Lung (tissue), 12 donors: ENCODE measurements around the gene KANK4. TPM values are rescaled to one million over a fixed set of nuclear protein-coding genes. Genes with fewer than 3 reads are reported as not detected.
"Not testable (repeated sequence)": the region's sequence is repeated elsewhere in the genome, so short reads cannot be mapped to it uniquely, and the experiment has no call there.

Experiments used
- ATAC-seq: fragments of 200-7000 bp; cut with Tn5 transposase; one replicate; pipeline ENCODE4 v1.9.1; 2020; ENCODE audit warnings: moderate number of reproducible peaks; ENCODE audit not compliant: insufficient read depth, low FRiP score
- DNase-seq, 3 donors: peaks; one replicate each; pipeline ENCODE4 v3.0.0-alpha.2; 2013 to 2017
- H3K27ac ChIP-seq, 2 donors: one replicate each; pipeline ENCODE4 v1.5.1; 2013; ENCODE audit warnings: mild to moderate bottlenecking in 2 of 2, moderate library complexity in 2 of 2, control low read depth in 1 of 2, inconsistent platforms in 1 of 2, low read depth in 1 of 2, low read length in 1 of 2
- H3K27me3 ChIP-seq, 3 donors: one replicate each; pipeline ENCODE4 v1.5.1; 2013; ENCODE audit warnings: low read length in 2 of 3; ENCODE audit not compliant: control insufficient read depth in 3 of 3, insufficient read depth in 3 of 3
- H3K36me3 ChIP-seq, 4 donors: one replicate each; pipeline ENCODE4 v1.5.1; 2013; ENCODE audit warnings: low read length in 4 of 4, mild to moderate bottlenecking in 1 of 4, moderate library complexity in 1 of 4; ENCODE audit not compliant: control insufficient read depth in 4 of 4, insufficient read depth in 4 of 4
- H3K4me1 ChIP-seq, 5 donors: one replicate each; pipeline ENCODE4 v1.5.1; 2013; ENCODE audit warnings: low read length in 5 of 5, mild to moderate bottlenecking in 2 of 5, moderate library complexity in 1 of 5; ENCODE audit not compliant: control insufficient read depth in 5 of 5, insufficient read depth in 5 of 5
- H3K4me3 ChIP-seq: one replicate; pipeline ENCODE4 v1.5.1; 2013; ENCODE audit warnings: mild to moderate bottlenecking, control low read depth, moderate library complexity
- H3K9ac ChIP-seq, 2 donors: one replicate each; pipeline ENCODE4 v1.5.1; 2013; ENCODE audit warnings: low read length in 2 of 2, control low read depth in 1 of 2; ENCODE audit not compliant: insufficient read depth in 1 of 2
- H3K9me3 ChIP-seq, 4 donors: one replicate each; pipeline ENCODE4 v1.5.1; 2013; ENCODE audit warnings: low read length in 3 of 4, mild to moderate bottlenecking in 1 of 4, moderate library complexity in 1 of 4; ENCODE audit not compliant: control insufficient read depth in 4 of 4, insufficient read depth in 3 of 4
- CTCF ChIP-seq: IDR thresholded peaks from 2 replicates; pipeline ENCODE4 v1.5.1; 2012; ENCODE audit warnings: mild to moderate bottlenecking; ENCODE audit errors: control extremely low read depth, extremely low read depth
- WGBS, 2 donors: extraction: QIAGEN DNeasy Blood & Tissue Kit; methylation state at CpG; one replicate each; pipeline ENCODE4 v1.1.7; 2013; 5-methylcytosine and 5-hydroxymethylcytosine counted together
- polyA plus RNA-seq, 2 donors: library from polyadenylated mRNA; stranded (reverse); fragments of 200-250 nt; gene quantifications; one replicate each; pipeline ENCODE4 v1.2.1, GENCODE V29; 2013
- total RNA-seq, 2 donors: library from RNA; depleted of rRNA in 1 of 2; stranded (reverse); fragments of >200 nt in 1 of 2; gene quantifications; one replicate each; pipeline ENCODE4 v1.2.1, GENCODE V29; 2014 to 2021
- donor health status: control.
- donor health status: control.
- donor health status: Bipolar disorder and iron deficiency.
- donor health status: healthy.
- donor health status: DM: yes; HTN: yes; CAD: no.

The KANK4 gene
- total and polyA plus RNA-seq, 4 donors: 0.10 to 11.4 (median 0.99) TPM

GRCh38 chr1:62224182-62224581 lies 95.1 kb downstream of the KANK4 start:
- ATAC-seq (no peak), DNase-seq (no peak)
- H3K36me3 ChIP-seq: no peaks in the 10 kb centered on the region
- no peaks in the 10 kb centered on the region for H3K9me3 ChIP-seq
- no peak overlapping the region for H3K27ac ChIP-seq
- no peaks in the 10 kb centered on the region for H3K27me3 ChIP-seq
- no peak overlapping the region for H3K4me3 ChIP-seq
- peaks cover 0 to 10% (median 0%) of the 10 kb centered on the region in 5 donors for H3K4me1 ChIP-seq
- TF ChIP-seq CTCF: no peak
- H3K9ac ChIP-seq: no peak overlapping the region
- 44 to 50% methylated on average over 2 of the region's 3 CpGs for WGBS, 2 donors

- 75 to 87% methylated on average over 9 of the region's 9 CpGs for WGBS, 2 donors
- no peak for ATAC-seq
- Histone ChIP-seq H3K27ac (no peak overlapping the region), H3K36me3 (no peaks in the 10 kb centered on the region), H3K9ac (no peak overlapping the region), H3K27me3 (no peaks in the 10 kb centered on the region), H3K9me3 (no peaks in the 10 kb centered on the region), H3K4me3 (no peak overlapping the region), H3K4me1 (no peaks in the 10 kb centered on the region)
- TF ChIP-seq CTCF: no peak
- DNase-seq: no peak
These were observed 96.9 kb downstream of the KANK4 start for GRCh38 chr1:62222321-62222720.

DNA sequence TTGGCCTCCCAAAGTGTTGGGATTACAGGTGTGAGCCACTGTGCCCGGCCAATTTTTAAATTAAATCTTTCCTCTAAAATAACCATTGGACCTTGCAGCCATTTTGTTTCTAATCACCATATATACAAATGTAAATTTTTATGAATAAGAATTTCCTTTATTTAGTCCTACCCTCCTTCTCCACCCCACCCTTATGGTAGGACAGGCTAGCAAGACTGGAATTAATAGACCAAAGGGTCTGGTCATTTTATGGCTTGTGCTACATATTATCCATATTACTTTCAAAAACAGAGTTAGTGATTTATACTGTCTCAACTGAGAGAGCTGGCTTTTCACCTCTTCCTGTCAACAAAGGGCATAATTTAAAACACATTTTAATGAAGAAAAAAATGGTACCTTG lies 98.1 kb downstream of the KANK4 start:
- no peaks in the 10 kb centered on the region for H3K4me1 ChIP-seq
- WGBS, 2 donors: 94 to 97% methylated on average over 1 of the region's 1 CpG
- DNase-seq (no peak), ATAC-seq (no peak)
- H3K4me3 ChIP-seq: no peak overlapping the region
- H3K9ac ChIP-seq: no peak overlapping the region
- TF ChIP-seq CTCF: no peak
- no peaks in the 10 kb centered on the region for H3K9me3 ChIP-seq
- H3K27me3 ChIP-seq: no peaks in the 10 kb centered on the region
- no peak overlapping the region for H3K27ac ChIP-seq
- no peaks in the 10 kb centered on the region for H3K36me3 ChIP-seq

- not testable (repeated sequence) for H3K4me3 ChIP-seq, H3K9me3 ChIP-seq
- WGBS, 2 donors: 93 to 96% methylated on average over 9 of the region's 9 CpGs
These were observed 98.8 kb downstream of the KANK4 start for GRCh38 chr1:62220456-62220855.

More at GRCh38 chr1:62220456-62220855, 98.8 kb downstream of the KANK4 start:
- not testable (repeated sequence) for H3K4me1 ChIP-seq, ATAC-seq, H3K27me3 ChIP-seq, H3K36me3 ChIP-seq, H3K9ac ChIP-seq, H3K27ac ChIP-seq, DNase-seq
